Suprapubic skin (tissue), 4 donors: ENCODE data around the gene DSP.

Experiments used
- CTCF ChIP-seq, 2 donors: fragments of 200-600 bp in 1 of 2; fragments of 450-650 bp in 1 of 2; sonication (generic) in 1 of 2; IDR thresholded peaks; one replicate each; pipeline ENCODE4 v1.5.1; 2016 to 2019; ENCODE audit warnings: antibody characterized with exemption in 2 of 2, mild to moderate bottlenecking in 1 of 2, moderate library complexity in 1 of 2
- POLR2A ChIP-seq, 2 donors: fragments of 450-650 bp; IDR thresholded peaks; one replicate each; pipeline ENCODE4 v1.6.1; 2017; ENCODE audit warnings: antibody characterized with exemption in 2 of 2, mild to moderate bottlenecking in 2 of 2, moderate library complexity in 2 of 2
- POLR2AphosphoS5 ChIP-seq, 3 donors: sonication (generic); formaldehyde crosslinking; IDR thresholded peaks; one replicate each; pipeline ENCODE4 v1.6.1; 2017; ENCODE audit warnings: antibody characterized with exemption in 3 of 3

GRCh38 chr6:7589221-7589620 is 47.8 kb downstream of the DSP start:
- no peak for TF ChIP-seq CTCF (IDR thresholded peaks at IDR 0.05)
- TF ChIP-seq POLR2A (IDR thresholded peaks at IDR 0.05): no peak
- no peak for TF ChIP-seq POLR2AphosphoS5 (IDR thresholded peaks at IDR 0.05)
